ENCODE results near the gene DLG1. TPM values are rescaled to one million over a fixed set of nuclear protein-coding genes. Genes with fewer than 3 reads are reported as not detected.
A peak's percentile ranks its signal among the peaks of the same experiment; 100 is the strongest.

The DLG1 gene
- total RNA-seq, 1 experiment from 2014 or later, result 107 TPM

GRCh38 chr3:197335428-197336132 is 37.2 kb upstream of the DLG1 start:
- ChIA-PET CTCF (no interaction called here), POLR2A (ENCODE audit: low non-redundant PET) (no interaction called here)
- BruUV-seq (replicated peaks), result no TSS peak
- Histone ChIP-seq H3K27ac (ENCODE audit: low read depth, low read length, poor library complexity, severe bottlenecking) (no peak overlapping the region), H3K4me1 (ENCODE audit: insufficient read depth, low read length, poor library complexity, severe bottlenecking) (peaks cover 9% of the 10 kb centered on the region), H3K9me3 (ENCODE audit: low read depth, low read length, poor library complexity, severe bottlenecking) (no peaks in the 10 kb centered on the region), H3K4me3 (ENCODE audit: low read depth, low read length, poor library complexity, severe bottlenecking) (no peak overlapping the region), H3K27me3 (replicated peaks; ENCODE audit: insufficient read depth, low read depth, low read length, poor library complexity) (no peaks in the 10 kb centered on the region), H3K36me3 (ENCODE audit: insufficient read depth, low read length, poor library complexity, severe bottlenecking) (no peaks in the 10 kb centered on the region)
- no peak for DNase-seq (ENCODE audit: low spot score)
- intact Hi-C loops (cut with micrococcal nuclease; ENCODE audit: unreplicated experiment), result no loop called here
- no peak for TF ChIP-seq EZH2 (IDR thresholded peaks at IDR 0.05; ENCODE audit: borderline replicate concordance, low read depth, low read length, poor library complexity, severe bottlenecking)
- TF ChIP-seq, protein P1, sequence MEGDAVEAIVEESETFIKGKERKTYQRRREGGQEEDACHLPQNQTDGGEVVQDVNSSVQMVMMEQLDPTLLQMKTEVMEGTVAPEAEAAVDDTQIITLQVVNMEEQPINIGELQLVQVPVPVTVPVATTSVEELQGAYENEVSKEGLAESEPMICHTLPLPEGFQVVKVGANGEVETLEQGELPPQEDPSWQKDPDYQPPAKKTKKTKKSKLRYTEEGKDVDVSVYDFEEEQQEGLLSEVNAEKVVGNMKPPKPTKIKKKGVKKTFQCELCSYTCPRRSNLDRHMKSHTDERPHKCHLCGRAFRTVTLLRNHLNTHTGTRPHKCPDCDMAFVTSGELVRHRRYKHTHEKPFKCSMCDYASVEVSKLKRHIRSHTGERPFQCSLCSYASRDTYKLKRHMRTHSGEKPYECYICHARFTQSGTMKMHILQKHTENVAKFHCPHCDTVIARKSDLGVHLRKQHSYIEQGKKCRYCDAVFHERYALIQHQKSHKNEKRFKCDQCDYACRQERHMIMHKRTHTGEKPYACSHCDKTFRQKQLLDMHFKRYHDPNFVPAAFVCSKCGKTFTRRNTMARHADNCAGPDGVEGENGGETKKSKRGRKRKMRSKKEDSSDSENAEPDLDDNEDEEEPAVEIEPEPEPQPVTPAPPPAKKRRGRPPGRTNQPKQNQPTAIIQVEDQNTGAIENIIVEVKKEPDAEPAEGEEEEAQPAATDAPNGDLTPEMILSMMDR (conservative IDR thresholded peaks at IDR 0.05; ENCODE audit: low read depth, low read length), result no peak

- Histone ChIP-seq H3K27ac (ENCODE audit: low read depth, low read length, poor library complexity, severe bottlenecking) (no peak overlapping the region), H3K4me1 (ENCODE audit: insufficient read depth, low read length, poor library complexity, severe bottlenecking) (no peaks in the 10 kb centered on the region), H3K4me3 (ENCODE audit: low read depth, low read length, poor library complexity, severe bottlenecking) (no peak overlapping the region), H3K9me3 (ENCODE audit: low read depth, low read length, poor library complexity, severe bottlenecking) (no peaks in the 10 kb centered on the region), H3K36me3 (ENCODE audit: insufficient read depth, low read length, poor library complexity, severe bottlenecking) (no peaks in the 10 kb centered on the region), H3K27me3 (replicated peaks; ENCODE audit: insufficient read depth, low read depth, low read length, poor library complexity) (no peaks in the 10 kb centered on the region)
- no TSS peak for BruUV-seq (replicated peaks)
- CTCF ChIA-PET, result no interaction called here
- no peak for DNase-seq (ENCODE audit: low spot score)
- POLR2A ChIA-PET (ENCODE audit: low non-redundant PET), result no interaction called here
- intact Hi-C loops (cut with micrococcal nuclease; ENCODE audit: unreplicated experiment), result no loop called here
- TF ChIP-seq, protein P1 (conservative IDR thresholded peaks at IDR 0.05; ENCODE audit: low read depth, low read length), result no peak
- TF ChIP-seq EZH2 (IDR thresholded peaks at IDR 0.05; ENCODE audit: borderline replicate concordance, low read depth, low read length, poor library complexity, severe bottlenecking), result no peak
Observed at GRCh38 chr3:197333901-197334639, 35.7 kb upstream of the DLG1 start.

GRCh38 chr3:197331131-197331530 is 32.7 kb upstream of the DLG1 start:
- Histone ChIP-seq H3K27ac (ENCODE audit: low read depth, low read length, poor library complexity, severe bottlenecking) (no peak overlapping the region), H3K9me3 (ENCODE audit: low read depth, low read length, poor library complexity, severe bottlenecking) (no peaks in the 10 kb centered on the region), H3K4me1 (ENCODE audit: insufficient read depth, low read length, poor library complexity, severe bottlenecking) (no peaks in the 10 kb centered on the region), H3K27me3 (replicated peaks; ENCODE audit: insufficient read depth, low read depth, low read length, poor library complexity) (no peaks in the 10 kb centered on the region), H3K36me3 (ENCODE audit: insufficient read depth, low read length, poor library complexity, severe bottlenecking) (no peaks in the 10 kb centered on the region), H3K4me3 (ENCODE audit: low read depth, low read length, poor library complexity, severe bottlenecking) (no peak overlapping the region)
- intact Hi-C loops (cut with micrococcal nuclease; ENCODE audit: unreplicated experiment), result no loop called here
- peak; percentile 58 for DNase-seq (ENCODE audit: low spot score)
- ChIA-PET CTCF (interaction anchor here (0.5 to 0.6 kb wide), 2 partner anchors 54 to 74 kb away, joined by 3 read pairs; no protein-coding TSS in a partner anchor), POLR2A (ENCODE audit: low non-redundant PET) (no interaction called here)
- TF ChIP-seq, protein P1 (conservative IDR thresholded peaks at IDR 0.05; ENCODE audit: low read depth, low read length), result peak; percentile 45
- TF ChIP-seq EZH2 (IDR thresholded peaks at IDR 0.05; ENCODE audit: borderline replicate concordance, low read depth, low read length, poor library complexity, severe bottlenecking), result no peak
- BruUV-seq (replicated peaks), result no TSS peak
